HG03442 (cell line): ENCODE measurements around the gene ALK.

Experiments
- ATAC-seq: cut with Tn5 transposase; IDR thresholded peaks from one replicate; pipeline ENCODE4 v1.9.1; 2021; ENCODE audit warnings: mild to moderate bottlenecking, moderate library complexity; ENCODE audit not compliant: unreplicated experiment

Gene ALK

GRCh38 chr2:29469516-29469915 is 451.9 kb downstream of the ALK start:
- no peak for ATAC-seq

- ATAC-seq = no peak
Observed at GRCh38 chr2:29463181-29463900, 458.0 kb downstream of the ALK start.

- no peak for ATAC-seq
Observed at GRCh38 chr2:29462293-29462692, 459.1 kb downstream of the ALK start.

- ATAC-seq = no peak
Observed at GRCh38 chr2:29460190-29460589, 461.2 kb downstream of the ALK start.

- ATAC-seq = no peak
Observed at GRCh38 chr2:29459445-29460179, 461.8 kb downstream of the ALK start.

GRCh38 chr2:29456429-29456828 is 465.0 kb downstream of the ALK start:
- no peak for ATAC-seq

- ATAC-seq = no peak
Observed at GRCh38 chr2:29455200-29455860, 466.1 kb downstream of the ALK start.

- ATAC-seq = no peak
Observed at GRCh38 chr2:29452036-29452435, 469.4 kb downstream of the ALK start.

- no peak for ATAC-seq
Observed at GRCh38 chr2:29450596-29451222, 470.7 kb downstream of the ALK start.

- ATAC-seq = no peak
Observed at GRCh38 chr2:29449499-29449898, 471.9 kb downstream of the ALK start.

- ATAC-seq = no peak
Observed at GRCh38 chr2:29448096-29448688, 473.2 kb downstream of the ALK start.

GRCh38 chr2:29447513-29447912 is 473.9 kb downstream of the ALK start:
- ATAC-seq = no peak

GRCh38 chr2:29446847-29447246 is 474.5 kb downstream of the ALK start:
- ATAC-seq = no peak

GRCh38 chr2:29444150-29444549 is 477.2 kb downstream of the ALK start:
- ATAC-seq = no peak

GRCh38 chr2:29443627-29444026 is 477.8 kb downstream of the ALK start:
- no peak for ATAC-seq

GRCh38 chr2:29443151-29443550 is 478.2 kb downstream of the ALK start:
- no peak for ATAC-seq

- ATAC-seq = no peak
Observed at GRCh38 chr2:29440921-29441623, 480.3 kb downstream of the ALK start.

GRCh38 chr2:29433920-29434319 is 487.5 kb downstream of the ALK start:
- ATAC-seq = no peak

- ATAC-seq = no peak
Observed at GRCh38 chr2:29433128-29433527, 488.3 kb downstream of the ALK start.

GRCh38 chr2:29431485-29431884 is 489.9 kb downstream of the ALK start:
- ATAC-seq = no peak
